ENCODE data around the gene RNF223.

- TF ChIP-seq CTCF (IDR thresholded peaks at IDR 0.05) (no peak), SIN3A (IDR thresholded peaks at IDR 0.05; ENCODE audit: borderline replicate concordance, insufficient read depth, low read depth, low read length) (no peak), POLR2AphosphoS5 (IDR thresholded peaks at IDR 0.05; ENCODE audit: low read depth, low read length) (no peak), REST (IDR thresholded peaks at IDR 0.05; ENCODE audit: insufficient read depth in 1 of 2, low read depth in 2 of 2, low read length in 1 of 2) (no peak), TCF7L2 (IDR thresholded peaks at IDR 0.05; ENCODE audit: low read depth, low read length) (no peak)
Observed at GRCh38 chr1:1091344-1092148, 17.4 kb upstream of the RNF223 start.

All from Panc1 (cell line).